ENCODE data around the gene CDH4. TPM values are rescaled to one million over a fixed set of nuclear protein-coding genes. Genes with fewer than 3 reads are reported as not detected.
"Not testable (repeated sequence)": the region's sequence is repeated elsewhere in the genome, so short reads cannot be mapped to it uniquely, and the experiment has no call there.

Gene CDH4
- total and polyA plus RNA-seq, 11 donors = 0.04 to 0.54 (median 0.08) TPM; not detected in 1

DNA sequence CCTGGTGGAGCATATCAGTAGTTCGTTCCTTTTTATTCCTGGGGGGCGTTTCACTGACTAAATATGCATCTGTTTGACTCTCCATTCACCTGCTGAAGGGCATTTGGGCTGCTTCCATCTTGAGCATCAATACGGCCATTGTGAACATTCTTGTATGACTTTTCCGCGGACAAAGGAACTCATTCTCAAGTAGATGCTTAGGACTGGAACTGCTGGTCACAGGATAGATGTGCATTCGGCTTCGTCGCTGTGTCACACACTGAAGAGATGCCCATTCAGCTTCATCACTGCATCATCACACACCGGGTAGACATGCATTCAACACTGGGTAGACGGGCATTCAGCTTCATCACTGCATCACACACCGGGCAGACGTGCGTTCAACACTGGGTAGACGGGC lies 718.3 kb downstream of the CDH4 start:
- WGBS, 4 donors = 91 to 97% (median 93%) methylated on average over 12 to 14 of the region's 14 CpGs
- H3K4me1 ChIP-seq = peaks cover 0 to 8% (median 0%) of the 10 kb centered on the region in 12 donors
- intact Hi-C loops (cut with DNase I) = no loop called here
- no peak for TF ChIP-seq POLR2A (IDR thresholded peaks at IDR 0.05)
- TF ChIP-seq, protein P1, sequence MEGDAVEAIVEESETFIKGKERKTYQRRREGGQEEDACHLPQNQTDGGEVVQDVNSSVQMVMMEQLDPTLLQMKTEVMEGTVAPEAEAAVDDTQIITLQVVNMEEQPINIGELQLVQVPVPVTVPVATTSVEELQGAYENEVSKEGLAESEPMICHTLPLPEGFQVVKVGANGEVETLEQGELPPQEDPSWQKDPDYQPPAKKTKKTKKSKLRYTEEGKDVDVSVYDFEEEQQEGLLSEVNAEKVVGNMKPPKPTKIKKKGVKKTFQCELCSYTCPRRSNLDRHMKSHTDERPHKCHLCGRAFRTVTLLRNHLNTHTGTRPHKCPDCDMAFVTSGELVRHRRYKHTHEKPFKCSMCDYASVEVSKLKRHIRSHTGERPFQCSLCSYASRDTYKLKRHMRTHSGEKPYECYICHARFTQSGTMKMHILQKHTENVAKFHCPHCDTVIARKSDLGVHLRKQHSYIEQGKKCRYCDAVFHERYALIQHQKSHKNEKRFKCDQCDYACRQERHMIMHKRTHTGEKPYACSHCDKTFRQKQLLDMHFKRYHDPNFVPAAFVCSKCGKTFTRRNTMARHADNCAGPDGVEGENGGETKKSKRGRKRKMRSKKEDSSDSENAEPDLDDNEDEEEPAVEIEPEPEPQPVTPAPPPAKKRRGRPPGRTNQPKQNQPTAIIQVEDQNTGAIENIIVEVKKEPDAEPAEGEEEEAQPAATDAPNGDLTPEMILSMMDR (IDR thresholded peaks at IDR 0.05) = no peak
- ATAC-seq = no peak
- H3K36me3 ChIP-seq = peaks cover 0 to 31% (median 23%) of the 10 kb centered on the region in 9 donors
- peaks cover 0 to 15% (median 9%) of the 10 kb centered on the region in 9 donors for H3K27me3 ChIP-seq
- no peak overlapping the region for H3K27ac ChIP-seq
- no peaks in the 10 kb centered on the region for H3K9me3 ChIP-seq
- no peak for DNase-seq
- no peak overlapping the region for H3K4me3 ChIP-seq

GRCh38 chr20:61971595-61971994 lies 719.5 kb downstream of the CDH4 start:
- DNase-seq; H3K4me1 ChIP-seq; intact Hi-C loops (cut with DNase I); H3K9me3 ChIP-seq; H3K27me3 ChIP-seq; H3K4me3 ChIP-seq; ATAC-seq; H3K27ac ChIP-seq: not testable (repeated sequence)
- H3K36me3 ChIP-seq = peaks cover 0 to 44% (median 34%) of the 10 kb centered on the region in 9 donors
- 94 to 98% (median 96%) methylated on average over 12 to 13 of the region's 13 CpGs for WGBS, 4 donors

- TF ChIP-seq, protein P1 (IDR thresholded peaks at IDR 0.05) = no peak
- TF ChIP-seq POLR2A (IDR thresholded peaks at IDR 0.05) = no peak
- no peak for DNase-seq
- peaks cover 0 to 46% (median 36%) of the 10 kb centered on the region in 9 donors for H3K36me3 ChIP-seq
These were observed 720.8 kb downstream of the CDH4 start for GRCh38 chr20:61972636-61973508.

GRCh38 chr20:61973515-61974356 lies 721.7 kb downstream of the CDH4 start:
- WGBS, 4 donors = 93 to 94% (median 94%) methylated on average over 21 to 25 of the region's 25 CpGs
- peak in 2 of 4 donors; percentile 8 to 23 for ATAC-seq

More at GRCh38 chr20:61972636-61973508, 720.8 kb downstream of the CDH4 start:
- Histone ChIP-seq H3K4me3 (no peak overlapping the region), H3K9me3 (no peaks in the 10 kb centered on the region), H3K27me3 (no peaks in the 10 kb centered on the region), H3K27ac (no peak overlapping the region), H3K4me1 (no peaks in the 10 kb centered on the region)
- intact Hi-C loops (cut with DNase I) = no loop called here
- WGBS, 4 donors = 83 to 89% (median 88%) methylated on average over 27 of the region's 27 CpGs
- ATAC-seq = peak; percentile 24 to 54 (median 42)

More at GRCh38 chr20:61973515-61974356, 721.7 kb downstream of the CDH4 start:
- TF ChIP-seq, protein P1 (IDR thresholded peaks at IDR 0.05) = no peak
- TF ChIP-seq POLR2A (IDR thresholded peaks at IDR 0.05) = no peak
- Histone ChIP-seq H3K27me3 (no peaks in the 10 kb centered on the region), H3K4me3 (no peak overlapping the region), H3K4me1 (no peaks in the 10 kb centered on the region), H3K36me3 (peaks cover 0 to 46% (median 36%) of the 10 kb centered on the region in 9 donors), H3K27ac (no peak overlapping the region), H3K9me3 (no peaks in the 10 kb centered on the region)
- no peak for DNase-seq
- intact Hi-C loops (cut with DNase I) = no loop called here
